ENCODE measurements around the gene COQ8A. TPM values are rescaled to one million over a fixed set of nuclear protein-coding genes. Genes with fewer than 3 reads are reported as not detected.

COQ8A gene
- total and polyA plus RNA-seq, 7 experiments from 2014 or later, result 34.1 to 83.4 (median 66.3) TPM

- Histone ChIP-seq H3K27ac (ENCODE audit: low read depth, low read length) (no peak overlapping the region), H3K36me3 (ENCODE audit: control insufficient read depth in 2 of 3, insufficient read depth in 3 of 3, low read length in 3 of 3) (peaks cover 0 to 8% (median 0%) of the 10 kb centered on the region in 3 experiments), H3K4me3 (ENCODE audit: low read length) (no peak overlapping the region), H3K4me1 (ENCODE audit: control insufficient read depth in 2 of 2, insufficient read depth in 2 of 2, low read length in 2 of 2) (peaks cover 0 to 10% of the 10 kb centered on the region in 2 donors), H3K9me3 (ENCODE audit: control insufficient read depth in 2 of 3, low read length in 3 of 3) (no peaks in the 10 kb centered on the region), H3K27me3 (ENCODE audit: control insufficient read depth in 2 of 2, insufficient read depth in 2 of 2, low read length in 2 of 2) (no peaks in the 10 kb centered on the region)
- ChIA-PET POLR2A (interaction anchor here (1.7 kb wide), 1 partner anchor 10 kb away, joined by 9 read pairs; no protein-coding TSS in a partner anchor), CTCF (no interaction called here)
- peak overlapping the region in 1 of 9 donors; percentile 22 for H3K27ac Mint-ChIP-seq
- peaks cover 11 to 88% (median 62%) of the 10 kb centered on the region in 7 donors for H3K4me1 Mint-ChIP-seq
- no peak overlapping the region for H3K4me3 Mint-ChIP-seq
- H3K27me3 Mint-ChIP-seq, result no peaks in the 10 kb centered on the region
- peaks cover 0 to 26% (median 11%) of the 10 kb centered on the region in 5 donors for H3K36me3 Mint-ChIP-seq
- peaks cover 0 to 6% (median 0%) of the 10 kb centered on the region in 11 donors for H3K9me3 Mint-ChIP-seq
- ATAC-seq (no peak), DNase-seq (no peak)
- intact Hi-C loops (cut with micrococcal nuclease), result loop anchor here in 1 of 2 donors (10.0 kb wide), 2 partner anchors 787 to 1137 kb away; partner anchors contain the start of genes ARF1, JMJD4 and SNAP47
Measured at GRCh38 chr1:226948051-226948450, 8.0 kb downstream of the COQ8A start.

GRCh38 chr1:226948480-226948879, 8.4 kb downstream of the COQ8A start:
- no peak for DNase-seq
- ATAC-seq, result no peak
- ChIA-PET CTCF (no interaction called here), POLR2A (interaction anchor here (0.8 kb wide), 1 partner anchor 9 kb away, joined by 3 read pairs; no protein-coding TSS in a partner anchor)
- Histone ChIP-seq H3K4me3 (ENCODE audit: low read length) (no peak overlapping the region), H3K36me3 (ENCODE audit: control insufficient read depth in 2 of 3, insufficient read depth in 3 of 3, low read length in 3 of 3) (peaks cover 0 to 8% (median 0%) of the 10 kb centered on the region in 3 experiments), H3K4me1 (ENCODE audit: control insufficient read depth in 2 of 2, insufficient read depth in 2 of 2, low read length in 2 of 2) (peaks cover 0 to 6% of the 10 kb centered on the region in 2 donors), H3K27ac (ENCODE audit: low read depth, low read length) (no peak overlapping the region), H3K27me3 (ENCODE audit: control insufficient read depth in 2 of 2, insufficient read depth in 2 of 2, low read length in 2 of 2) (no peaks in the 10 kb centered on the region), H3K9me3 (ENCODE audit: control insufficient read depth in 2 of 3, low read length in 3 of 3) (no peaks in the 10 kb centered on the region)
- Mint-ChIP-seq H3K4me1 (peaks cover 8 to 88% (median 62%) of the 10 kb centered on the region in 7 donors), H3K36me3 (peaks cover 0 to 23% (median 15%) of the 10 kb centered on the region in 5 donors), H3K27ac (peak overlapping the region in 1 of 9 donors; percentile 22), H3K4me3 (no peak overlapping the region), H3K27me3 (no peaks in the 10 kb centered on the region), H3K9me3 (peaks cover 0 to 6% (median 0%) of the 10 kb centered on the region in 11 donors)
- intact Hi-C loops (cut with micrococcal nuclease), result loop anchor here in 1 of 2 donors (10.0 kb wide), 2 partner anchors 786 to 1136 kb away; partner anchors contain the start of genes ARF1, JMJD4 and SNAP47

- no peak for ATAC-seq
- intact Hi-C loops (cut with micrococcal nuclease), result loop anchor here in 1 of 2 donors (10.0 kb wide), 2 partner anchors 786 to 1136 kb away; partner anchors contain the start of genes ARF1, JMJD4 and SNAP47
- Mint-ChIP-seq H3K36me3 (peaks cover 0 to 25% (median 15%) of the 10 kb centered on the region in 5 donors), H3K4me1 (peaks cover 4 to 85% (median 57%) of the 10 kb centered on the region in 7 donors), H3K27me3 (no peaks in the 10 kb centered on the region), H3K9me3 (peaks cover 0 to 6% (median 0%) of the 10 kb centered on the region in 11 donors), H3K27ac (no peak overlapping the region), H3K4me3 (no peak overlapping the region)
- H3K27ac ChIP-seq (ENCODE audit: low read depth, low read length), result no peak overlapping the region
- H3K4me1 ChIP-seq (ENCODE audit: control insufficient read depth in 2 of 2, insufficient read depth in 2 of 2, low read length in 2 of 2), result peaks cover 0 to under 1% of the 10 kb centered on the region in 2 donors
- H3K36me3 ChIP-seq (ENCODE audit: control insufficient read depth in 2 of 3, insufficient read depth in 3 of 3, low read length in 3 of 3), result peaks cover 0 to 8% (median 0%) of the 10 kb centered on the region in 3 experiments
- H3K27me3 ChIP-seq (ENCODE audit: control insufficient read depth in 2 of 2, insufficient read depth in 2 of 2, low read length in 2 of 2), result no peaks in the 10 kb centered on the region
- CTCF ChIA-PET, result no interaction called here
- DNase-seq, result no peak
- H3K9me3 ChIP-seq (ENCODE audit: control insufficient read depth in 2 of 3, low read length in 3 of 3), result no peaks in the 10 kb centered on the region
- H3K4me3 ChIP-seq (ENCODE audit: low read length), result no peak overlapping the region
- POLR2A ChIA-PET, result interaction anchor here (0.8 kb wide), 1 partner anchor 10 kb away, joined by 3 read pairs; no protein-coding TSS in a partner anchor
Measured at GRCh38 chr1:226948996-226949395, 8.9 kb downstream of the COQ8A start.

- H3K36me3 ChIP-seq (ENCODE audit: control insufficient read depth in 2 of 3, insufficient read depth in 3 of 3, low read length in 3 of 3), result peaks cover 0 to 8% (median 0%) of the 10 kb centered on the region in 3 experiments
- no peaks in the 10 kb centered on the region for H3K27me3 Mint-ChIP-seq
- H3K4me3 ChIP-seq (ENCODE audit: low read length), result no peak overlapping the region
- DNase-seq (no peak), ATAC-seq (no peak)
- no peak overlapping the region for H3K27ac Mint-ChIP-seq
- H3K4me1 ChIP-seq (ENCODE audit: control insufficient read depth in 2 of 2, insufficient read depth in 2 of 2, low read length in 2 of 2), result no peaks in the 10 kb centered on the region
- no peak overlapping the region for H3K4me3 Mint-ChIP-seq
- POLR2A ChIA-PET, result interaction anchor here (0.8 to 1.4 kb wide), 2 partner anchors 9 to 10 kb away, joined by 3 to 10 read pairs; partner anchors contain the start of gene COQ8A
- intact Hi-C loops (cut with micrococcal nuclease), result loop anchor here in 1 of 2 donors (10.0 kb wide), 2 partner anchors 785 to 1135 kb away; partner anchors contain the start of genes ARF1, JMJD4 and SNAP47
- H3K36me3 Mint-ChIP-seq, result peaks cover 0 to 29% (median 15%) of the 10 kb centered on the region in 5 donors
- peaks cover 4 to 81% (median 58%) of the 10 kb centered on the region in 7 donors for H3K4me1 Mint-ChIP-seq
- CTCF ChIA-PET, result no interaction called here
- H3K27ac ChIP-seq (ENCODE audit: low read depth, low read length), result no peak overlapping the region
- no peaks in the 10 kb centered on the region for H3K27me3 ChIP-seq (ENCODE audit: control insufficient read depth in 2 of 2, insufficient read depth in 2 of 2, low read length in 2 of 2)
- no peaks in the 10 kb centered on the region for H3K9me3 ChIP-seq (ENCODE audit: control insufficient read depth in 2 of 3, low read length in 3 of 3)
- peaks cover 0 to 6% (median 0%) of the 10 kb centered on the region in 11 donors for H3K9me3 Mint-ChIP-seq
Measured at GRCh38 chr1:226949401-226949800, 9.3 kb downstream of the COQ8A start.

GRCh38 chr1:226950316-226950715, 10.2 kb downstream of the COQ8A start:
- POLR2A ChIA-PET, result interaction anchor here (1.4 kb wide), 1 partner anchor 10 kb away, joined by 10 read pairs; the partner anchor contains the start of gene COQ8A
- H3K27me3 Mint-ChIP-seq, result no peaks in the 10 kb centered on the region
- no peak overlapping the region for H3K4me3 ChIP-seq (ENCODE audit: low read length)
- H3K36me3 ChIP-seq (ENCODE audit: control insufficient read depth in 2 of 3, insufficient read depth in 3 of 3, low read length in 3 of 3), result peaks cover 0 to 8% (median 0%) of the 10 kb centered on the region in 3 experiments
- H3K27me3 ChIP-seq (ENCODE audit: control insufficient read depth in 2 of 2, insufficient read depth in 2 of 2, low read length in 2 of 2), result no peaks in the 10 kb centered on the region
- H3K9me3 Mint-ChIP-seq, result peaks cover 0 to 6% (median 0%) of the 10 kb centered on the region in 11 donors
- H3K4me1 ChIP-seq (ENCODE audit: control insufficient read depth in 2 of 2, insufficient read depth in 2 of 2, low read length in 2 of 2), result no peaks in the 10 kb centered on the region
- no peak for ATAC-seq
- no peak overlapping the region for H3K27ac Mint-ChIP-seq
- H3K27ac ChIP-seq (ENCODE audit: low read depth, low read length), result no peak overlapping the region
- H3K36me3 Mint-ChIP-seq, result peaks cover 3 to 29% (median 15%) of the 10 kb centered on the region in 5 donors
- DNase-seq, result no peak
- no peak overlapping the region for H3K4me3 Mint-ChIP-seq
- H3K9me3 ChIP-seq (ENCODE audit: control insufficient read depth in 2 of 3, low read length in 3 of 3), result no peaks in the 10 kb centered on the region
- peaks cover 6 to 76% (median 57%) of the 10 kb centered on the region in 7 donors for H3K4me1 Mint-ChIP-seq
- intact Hi-C loops (cut with micrococcal nuclease), result no loop called here
- CTCF ChIA-PET, result no interaction called here

- H3K27me3 Mint-ChIP-seq, result no peaks in the 10 kb centered on the region
- H3K27me3 ChIP-seq (ENCODE audit: control insufficient read depth in 2 of 2, insufficient read depth in 2 of 2, low read length in 2 of 2), result no peaks in the 10 kb centered on the region
- DNase-seq (no peak), ATAC-seq (no peak)
- peaks cover 3 to 28% (median 15%) of the 10 kb centered on the region in 5 donors for H3K36me3 Mint-ChIP-seq
- H3K27ac ChIP-seq (ENCODE audit: low read depth, low read length), result no peak overlapping the region
- no peak overlapping the region for H3K4me3 Mint-ChIP-seq
- peaks cover 6 to 71% (median 55%) of the 10 kb centered on the region in 7 donors for H3K4me1 Mint-ChIP-seq
- intact Hi-C loops (cut with micrococcal nuclease), result no loop called here
- no peaks in the 10 kb centered on the region for H3K9me3 ChIP-seq (ENCODE audit: control insufficient read depth in 2 of 3, low read length in 3 of 3)
- no peak overlapping the region for H3K4me3 ChIP-seq (ENCODE audit: low read length)
- ChIA-PET POLR2A (interaction anchor here (0.8 kb wide), 2 partner anchors 14 to 645 kb away, joined by 3 read pairs; no protein-coding TSS in a partner anchor), CTCF (no interaction called here)
- peaks cover 0 to 6% (median 0%) of the 10 kb centered on the region in 11 donors for H3K9me3 Mint-ChIP-seq
- H3K36me3 ChIP-seq (ENCODE audit: control insufficient read depth in 2 of 3, insufficient read depth in 3 of 3, low read length in 3 of 3), result peaks cover 0 to 8% (median 0%) of the 10 kb centered on the region in 3 experiments
- no peaks in the 10 kb centered on the region for H3K4me1 ChIP-seq (ENCODE audit: control insufficient read depth in 2 of 2, insufficient read depth in 2 of 2, low read length in 2 of 2)
- H3K27ac Mint-ChIP-seq, result peak overlapping the region in 1 of 9 donors; percentile 59
Measured at GRCh38 chr1:226950871-226951270, 10.8 kb downstream of the COQ8A start.
